HepG2 (cell line): Measurements from ENCODE around the gene UAP1L1. TPM values are rescaled to one million over a fixed set of nuclear protein-coding genes. Genes with fewer than 3 reads are reported as not detected.

Experiments
- ATAC-seq: fragments of 200-7000 bp; cut with Tn5 transposase; 3 replicates; pipeline ENCODE4 v1.9.1; 2020; ENCODE audit warnings: mild to moderate bottlenecking, moderate library complexity
- BruUV-seq: library from RNA; stranded (reverse); fragments of 400-500 nt; replicated peaks from 2 replicates; lab custom pipeline; 2021; lab: Mats Ljungman, UMichigan
- CTCF ChIA-PET: fragments of 300-600 bp; formaldehyde crosslinking; extraction: SDS; loops from one replicate; lab custom pipeline; 2021; ENCODE audit warnings: low total read pairs, inconsistent platforms, low intra/inter-chr PET ratio; lab: Yijun Ruan, JAX
- POLR2A ChIA-PET: fragments of 350-600 bp; sonication (Branson Sonifier 250); formaldehyde crosslinking; loops from one replicate; lab custom pipeline; 2020; ENCODE audit warnings: antibody characterized with exemption, inconsistent platforms; lab: Yijun Ruan, JAX
- DNase-seq: peaks from one replicate; pipeline ENCODE4 v3.0.0-alpha.2; 2015; ENCODE audit warnings: low spot score
- FAIRE-seq: peaks from 3 replicates; lab custom pipeline; 2011; peaks lifted over from hg19 to GRCh38; lab: Jason Lieb, UNC
- H2AFZ ChIP-seq: one replicate; pipeline ENCODE4 v1.6.1; 2011; ENCODE audit warnings: low read length, inconsistent platforms
- H3K27ac ChIP-seq: fragments of 300-600 bp; 3 replicates; pipeline ENCODE4 v1.8.0; 2011; ENCODE audit warnings: mixed run types, mild to moderate bottlenecking, mixed read lengths, low read length, inconsistent platforms; ENCODE audit not compliant: insufficient read depth; ENCODE audit errors: extremely low read length
- H3K27me3 ChIP-seq, 2 experiments: fragments of 200-600 bp in 1 of 2; 2 replicates in 1 of 2; 3 replicates in 1 of 2; pipeline versions ENCODE4 v1.6.0 to v1.8.0; 2011; ENCODE audit warnings: low read length in 2 of 2, mild to moderate bottlenecking in 2 of 2, moderate library complexity in 2 of 2, inconsistent platforms in 1 of 2; ENCODE audit not compliant: insufficient read depth in 2 of 2, control insufficient read depth in 1 of 2
- H3K36me3 ChIP-seq, 2 experiments: fragments of 200-600 bp in 1 of 2; replicated peaks in 1 of 2; 2 replicates in 1 of 2; 3 replicates in 1 of 2; pipeline versions ENCODE4 v1.5.1 to v1.8.0; 2011; ENCODE audit warnings: low read length in 2 of 2, inconsistent platforms in 1 of 2; ENCODE audit not compliant: insufficient read depth in 2 of 2, control insufficient read depth in 1 of 2
- H3K4me1 ChIP-seq: 2 replicates; pipeline ENCODE4 v1.5.1; 2012; ENCODE audit warnings: low read length, inconsistent platforms; ENCODE audit not compliant: insufficient read depth
- H3K4me2 ChIP-seq: 2 replicates; pipeline ENCODE4 v1.6.0; 2011; ENCODE audit warnings: low read depth, low read length, inconsistent platforms
- H3K4me3 ChIP-seq, 3 experiments: fragments of 200-600 bp in 1 of 3; sonication (generic), shearing (Covaris generic) in 1 of 3; replicated peaks in 1 of 3; 2 replicates each; pipeline ENCODE4 v1.5.1; 2011 to 2016; ENCODE audit warnings: low read length in 3 of 3, inconsistent platforms in 2 of 3, low read depth in 2 of 3, mild to moderate bottlenecking in 2 of 3, control low read depth in 1 of 3, mixed read lengths in 1 of 3; ENCODE audit not compliant: insufficient read depth in 1 of 3
- H3K79me2 ChIP-seq: one replicate; pipeline ENCODE4 v1.6.1; 2011; ENCODE audit warnings: low read length, inconsistent platforms; ENCODE audit not compliant: insufficient read depth
- H3K9ac ChIP-seq: 2 replicates; pipeline ENCODE4 v1.6.0; 2011; ENCODE audit warnings: mild to moderate bottlenecking, low read depth, low read length, inconsistent platforms; ENCODE audit not compliant: insufficient read depth
- H3K9me3 ChIP-seq: 2 replicates; pipeline ENCODE4 v1.5.1; 2012; ENCODE audit warnings: mild to moderate bottlenecking, low read length
- H4K20me1 ChIP-seq: 2 replicates; pipeline ENCODE4 v1.6.0; 2011; ENCODE audit warnings: inconsistent platforms, mild to moderate bottlenecking, low read length, moderate library complexity; ENCODE audit not compliant: insufficient read depth
- JUNB ChIP-seq: sonication (generic); formaldehyde crosslinking; IDR thresholded peaks from 2 replicates; pipeline ENCODE4 v1.8.0; 2022; ENCODE audit warnings: missing genetic modification reagents, mild to moderate bottlenecking, borderline replicate concordance
- PBX2 ChIP-seq: IDR thresholded peaks from 2 replicates; pipeline ENCODE4 v1.6.1; 2016; ENCODE audit warnings: control low read depth
- SKI ChIP-seq: fragments of 450-650 bp; IDR thresholded peaks from one replicate; pipeline ENCODE4 v1.6.1; 2018; ENCODE audit warnings: mild to moderate bottlenecking; ENCODE audit not compliant: partially characterized antibody
- ZNF460 ChIP-seq: sonication (generic); formaldehyde crosslinking; IDR thresholded peaks from 2 replicates; pipeline ENCODE4 v1.5.1; 2020; ENCODE audit warnings: missing genetic modification reagents, mild to moderate bottlenecking, borderline replicate concordance
- WGBS: methylation state at CpG from one replicate; pipeline ENCODE4 v1.1.6; 2017; ENCODE audit warnings: low lambda C conversion rate; 5-methylcytosine and 5-hydroxymethylcytosine counted together
- in situ Hi-C: cut with HindIII; loops from 2 replicates; pipeline ENCODE4 v1.10.0; 2017; ENCODE audit warnings: low pct_unique_long_range_greater_than_20kb; ENCODE audit not compliant: extremely low pct_ligation_motif_present
- intact Hi-C: fragments of 100-400 bp; cut with micrococcal nuclease; formaldehyde crosslinking; loops from one replicate; pipeline ENCODE4 v1.10.0; 2022; ENCODE audit not compliant: unreplicated experiment
- polyA plus RNA-seq, 8 experiments: library from polyadenylated mRNA; depleted of rRNA in 3 of 8; stranded (reverse) in 7 of 8; unstranded in 1 of 8; fragments of >200 nt; fragmentation: Illumina TruSeq in 4 of 8; extraction: Trizol in 4 of 8; gene quantifications; 2 replicates each; pipeline versions ENCODE4 v1.2.1 to v1.2.3, GENCODE V29; 2011 to 2016; ENCODE audit warnings: low read depth in 4 of 8, missing spikeins in 1 of 8, mixed read lengths in 1 of 8; ENCODE audit not compliant: insufficient read depth in 1 of 8
- total RNA-seq, 5 experiments: library from RNA; depleted of rRNA; stranded (reverse); fragments of >200 nt; fragmentation: Illumina TruSeq; extraction: Trizol; gene quantifications; 2 replicates each; pipeline ENCODE4 v1.2.3, GENCODE V29; 2016; ENCODE audit warnings: low read depth in 1 of 5
- TF ChIP-seq, protein P1 (sequence below): sonication (generic); formaldehyde crosslinking; IDR thresholded peaks from 2 replicates; pipeline ENCODE4 v1.5.0; 2020; ENCODE audit warnings: missing genetic modification reagents, mild to moderate bottlenecking, borderline replicate concordance

UAP1L1 gene
- total and polyA plus RNA-seq, 2 of the 13 experiments (the other 11 are each of a cell fraction or from before 2014, with no cell fraction given), result 5.4 to 6.4 TPM

GRCh38 chr9:137073992-137074399, 3.3 kb upstream of the UAP1L1 start (continued):
- TF ChIP-seq, protein P1, sequence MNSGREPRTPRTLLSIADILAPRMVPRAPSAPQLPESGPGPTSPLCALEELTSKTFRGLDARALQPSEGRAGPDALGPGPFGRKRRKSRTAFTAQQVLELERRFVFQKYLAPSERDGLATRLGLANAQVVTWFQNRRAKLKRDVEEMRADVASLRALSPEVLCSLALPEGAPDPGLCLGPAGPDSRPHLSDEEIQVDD (CRISPR knock-in tag), result 0 out of 2 replicates have a peak, but pooled peaks have one; percentile 49
- no peak for TF ChIP-seq PBX2 (CRISPR knock-in tag)
- no peak for TF ChIP-seq SKI
- TF ChIP-seq, all 625 proteins: peak for 57

DNA sequence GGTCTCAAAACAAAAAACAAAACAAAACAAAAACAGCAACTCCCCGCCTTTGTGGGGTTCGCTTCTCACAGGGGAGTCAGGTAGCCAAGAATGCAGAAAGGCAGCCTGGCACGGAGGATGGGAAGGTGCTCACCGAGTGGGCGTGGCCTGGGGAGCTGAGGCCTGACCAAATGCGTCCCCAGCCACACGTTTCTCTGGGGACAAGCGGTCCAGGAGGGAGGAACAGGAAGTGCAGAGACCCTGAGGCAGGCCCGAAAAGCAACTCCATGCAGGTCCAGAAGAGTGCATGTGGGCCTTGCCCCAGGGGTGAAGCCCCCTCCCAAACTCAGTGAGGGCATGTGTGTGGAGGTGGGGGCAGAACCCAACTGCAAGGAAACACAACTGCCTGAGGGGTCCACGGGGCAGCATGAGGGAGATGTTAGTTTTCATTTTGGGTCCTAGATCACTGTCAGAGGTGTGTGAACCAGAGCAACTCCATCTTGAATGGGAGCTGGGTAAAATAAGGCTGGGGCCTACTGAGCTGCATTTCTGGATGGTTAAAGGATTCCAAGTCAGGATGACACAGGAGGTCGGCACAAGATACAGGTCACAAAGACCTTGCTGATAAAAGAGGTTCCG, 2.6 kb upstream of the UAP1L1 start:
- no TSS peak for BruUV-seq
- POLR2A ChIA-PET, result interaction anchor here (2.9 kb wide), 1 partner anchor 11 kb away, joined by 30 read pairs; the partner anchor contains the start of gene MAN1B1
- H3K4me3 ChIP-seq, result no peak overlapping the region

More for the DNA sequence above, 2.6 kb upstream of the UAP1L1 start:
- H3K36me3 ChIP-seq, result peaks cover 0 to 4% of the 10 kb centered on the region in 2 experiments; a peak in 3 of 5 replicates
- no peak overlapping the region for H2AFZ ChIP-seq
- in situ Hi-C loops (no loop called here), intact Hi-C loops (no loop called here)
- H3K4me1 ChIP-seq, result peaks cover 52% of the 10 kb centered on the region
- no peak overlapping the region for H3K9ac ChIP-seq
- no peak overlapping the region for H3K27ac ChIP-seq
- no peaks in the 10 kb centered on the region for H3K9me3 ChIP-seq
- CTCF ChIA-PET, result no interaction called here
- H3K27me3 ChIP-seq, result no peaks in the 10 kb centered on the region
- no peaks in the 10 kb centered on the region for H4K20me1 ChIP-seq
- no peak overlapping the region for H3K4me2 ChIP-seq
- 77% methylated on average over 12 of the region's 12 CpGs for WGBS
- DNase-seq (no peak), ATAC-seq (no peak), FAIRE-seq (no peak)
- TF ChIP-seq JUNB (CRISPR knock-in tag) (0 out of 2 replicates have a peak, but pooled peaks have one; percentile 27), ZNF460 (CRISPR knock-in tag) (no peak)
- H3K79me2 ChIP-seq, result no peaks in the 10 kb centered on the region
